ENCODE measurements around the gene PTPN18.

Gene PTPN18

GRCh38 chr2:130314377-130314776 lies 41.5 kb upstream of the PTPN18 start:
- no peak for DNase-seq (ENCODE audit: low read depth in 1 of 2, low spot score in 1 of 2)
- TF ChIP-seq, protein P1, sequence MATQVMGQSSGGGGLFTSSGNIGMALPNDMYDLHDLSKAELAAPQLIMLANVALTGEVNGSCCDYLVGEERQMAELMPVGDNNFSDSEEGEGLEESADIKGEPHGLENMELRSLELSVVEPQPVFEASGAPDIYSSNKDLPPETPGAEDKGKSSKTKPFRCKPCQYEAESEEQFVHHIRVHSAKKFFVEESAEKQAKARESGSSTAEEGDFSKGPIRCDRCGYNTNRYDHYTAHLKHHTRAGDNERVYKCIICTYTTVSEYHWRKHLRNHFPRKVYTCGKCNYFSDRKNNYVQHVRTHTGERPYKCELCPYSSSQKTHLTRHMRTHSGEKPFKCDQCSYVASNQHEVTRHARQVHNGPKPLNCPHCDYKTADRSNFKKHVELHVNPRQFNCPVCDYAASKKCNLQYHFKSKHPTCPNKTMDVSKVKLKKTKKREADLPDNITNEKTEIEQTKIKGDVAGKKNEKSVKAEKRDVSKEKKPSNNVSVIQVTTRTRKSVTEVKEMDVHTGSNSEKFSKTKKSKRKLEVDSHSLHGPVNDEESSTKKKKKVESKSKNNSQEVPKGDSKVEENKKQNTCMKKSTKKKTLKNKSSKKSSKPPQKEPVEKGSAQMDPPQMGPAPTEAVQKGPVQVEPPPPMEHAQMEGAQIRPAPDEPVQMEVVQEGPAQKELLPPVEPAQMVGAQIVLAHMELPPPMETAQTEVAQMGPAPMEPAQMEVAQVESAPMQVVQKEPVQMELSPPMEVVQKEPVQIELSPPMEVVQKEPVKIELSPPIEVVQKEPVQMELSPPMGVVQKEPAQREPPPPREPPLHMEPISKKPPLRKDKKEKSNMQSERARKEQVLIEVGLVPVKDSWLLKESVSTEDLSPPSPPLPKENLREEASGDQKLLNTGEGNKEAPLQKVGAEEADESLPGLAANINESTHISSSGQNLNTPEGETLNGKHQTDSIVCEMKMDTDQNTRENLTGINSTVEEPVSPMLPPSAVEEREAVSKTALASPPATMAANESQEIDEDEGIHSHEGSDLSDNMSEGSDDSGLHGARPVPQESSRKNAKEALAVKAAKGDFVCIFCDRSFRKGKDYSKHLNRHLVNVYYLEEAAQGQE (IDR thresholded peaks at IDR 0.05; ENCODE audit: insufficient replicate concordance, low read depth) = no peak
- TF ChIP-seq, protein P2, sequence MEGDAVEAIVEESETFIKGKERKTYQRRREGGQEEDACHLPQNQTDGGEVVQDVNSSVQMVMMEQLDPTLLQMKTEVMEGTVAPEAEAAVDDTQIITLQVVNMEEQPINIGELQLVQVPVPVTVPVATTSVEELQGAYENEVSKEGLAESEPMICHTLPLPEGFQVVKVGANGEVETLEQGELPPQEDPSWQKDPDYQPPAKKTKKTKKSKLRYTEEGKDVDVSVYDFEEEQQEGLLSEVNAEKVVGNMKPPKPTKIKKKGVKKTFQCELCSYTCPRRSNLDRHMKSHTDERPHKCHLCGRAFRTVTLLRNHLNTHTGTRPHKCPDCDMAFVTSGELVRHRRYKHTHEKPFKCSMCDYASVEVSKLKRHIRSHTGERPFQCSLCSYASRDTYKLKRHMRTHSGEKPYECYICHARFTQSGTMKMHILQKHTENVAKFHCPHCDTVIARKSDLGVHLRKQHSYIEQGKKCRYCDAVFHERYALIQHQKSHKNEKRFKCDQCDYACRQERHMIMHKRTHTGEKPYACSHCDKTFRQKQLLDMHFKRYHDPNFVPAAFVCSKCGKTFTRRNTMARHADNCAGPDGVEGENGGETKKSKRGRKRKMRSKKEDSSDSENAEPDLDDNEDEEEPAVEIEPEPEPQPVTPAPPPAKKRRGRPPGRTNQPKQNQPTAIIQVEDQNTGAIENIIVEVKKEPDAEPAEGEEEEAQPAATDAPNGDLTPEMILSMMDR (IDR thresholded peaks at IDR 0.05; ENCODE audit: insufficient read depth, low read length) = no peak
- no peak for TF ChIP-seq SPI1 (IDR thresholded peaks at IDR 0.05; ENCODE audit: borderline replicate concordance, low read depth)
- TF ChIP-seq POLR2AphosphoS5 (IDR thresholded peaks at IDR 0.05; ENCODE audit: low read depth) = no peak
- no peak for TF ChIP-seq GABPA (IDR thresholded peaks at IDR 0.05; ENCODE audit: low read depth)
- Histone ChIP-seq H3K4me3 (replicated peaks; ENCODE audit: insufficient read depth, low read length) (no peak overlapping the region), H3K27me3 (ENCODE audit: insufficient read depth, poor library complexity, severe bottlenecking) (no peaks in the 10 kb centered on the region), H3K27ac (replicated peaks) (no peak overlapping the region)

- TF ChIP-seq, protein P1 (IDR thresholded peaks at IDR 0.05; ENCODE audit: insufficient replicate concordance, low read depth) = no peak
- TF ChIP-seq, protein P2 (IDR thresholded peaks at IDR 0.05; ENCODE audit: insufficient read depth, low read length) = no peak
- no peak for TF ChIP-seq POLR2AphosphoS5 (IDR thresholded peaks at IDR 0.05; ENCODE audit: low read depth)
- no peak for TF ChIP-seq GABPA (IDR thresholded peaks at IDR 0.05; ENCODE audit: low read depth)
- no peak for TF ChIP-seq SPI1 (IDR thresholded peaks at IDR 0.05; ENCODE audit: borderline replicate concordance, low read depth)
- DNase-seq (ENCODE audit: low read depth in 1 of 2, low spot score in 1 of 2) = no peak
- Histone ChIP-seq H3K4me3 (replicated peaks; ENCODE audit: insufficient read depth, low read length) (no peak overlapping the region), H3K27me3 (ENCODE audit: insufficient read depth, poor library complexity, severe bottlenecking) (no peaks in the 10 kb centered on the region), H3K27ac (replicated peaks) (no peak overlapping the region)
Measured at GRCh38 chr2:130316596-130316995, 39.3 kb upstream of the PTPN18 start.

DNA sequence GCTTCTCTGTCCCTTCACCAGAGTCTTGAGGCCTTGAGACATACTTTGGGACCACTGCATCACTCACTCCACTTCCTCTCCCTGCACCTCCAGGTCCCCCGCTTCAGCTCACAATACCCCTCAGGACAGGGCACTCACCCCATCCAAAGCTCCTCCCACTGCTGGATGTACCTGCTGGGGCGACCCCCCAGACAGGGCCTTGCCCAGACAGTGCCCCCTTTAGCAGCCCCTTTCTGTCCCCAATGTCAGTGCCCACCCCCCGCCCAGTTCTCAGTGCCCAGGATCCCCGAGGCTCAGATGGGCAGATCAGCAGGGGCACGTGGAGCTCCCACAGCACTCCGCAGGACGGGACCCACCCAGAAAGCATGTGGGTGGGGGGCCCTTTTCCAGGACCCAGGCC lies 37.0 kb upstream of the PTPN18 start:
- H3K27ac ChIP-seq (replicated peaks) = no peak overlapping the region
- TF ChIP-seq SPI1 (IDR thresholded peaks at IDR 0.05; ENCODE audit: borderline replicate concordance, low read depth) (no peak), POLR2AphosphoS5 (IDR thresholded peaks at IDR 0.05; ENCODE audit: low read depth) (no peak), GABPA (IDR thresholded peaks at IDR 0.05; ENCODE audit: low read depth) (no peak)
- TF ChIP-seq, protein P1 (IDR thresholded peaks at IDR 0.05; ENCODE audit: insufficient replicate concordance, low read depth) = no peak
- TF ChIP-seq, protein P2 (IDR thresholded peaks at IDR 0.05; ENCODE audit: insufficient read depth, low read length) = no peak
- peaks cover 10% of the 10 kb centered on the region for H3K27me3 ChIP-seq (ENCODE audit: insufficient read depth, poor library complexity, severe bottlenecking)
- H3K4me3 ChIP-seq (replicated peaks; ENCODE audit: insufficient read depth, low read length) = no peak overlapping the region
- DNase-seq (ENCODE audit: low read depth in 1 of 2, low spot score in 1 of 2) = no peak
